OCI-LY1 (cell line): ENCODE data around the gene MB.

Experiments used
- CTCF ChIP-seq: fragments of 200-600 bp; sonication (generic), shearing (Covaris generic); IDR thresholded peaks from 2 replicates; pipeline ENCODE4 v1.5.1; 2017; ENCODE audit warnings: mild to moderate bottlenecking, antibody characterized with exemption, low read length, moderate library complexity, mixed read lengths
- EZH2 ChIP-seq: fragments of 200-600 bp; sonication (generic), shearing (Covaris generic); IDR thresholded peaks from 2 replicates; pipeline ENCODE4 v1.8.0; 2017; ENCODE audit warnings: borderline replicate concordance, mixed run types, mild to moderate bottlenecking, antibody characterized with exemption, low read length, moderate library complexity, mixed read lengths

- TF ChIP-seq EZH2, result no peak
- no peak for TF ChIP-seq CTCF
Measured at GRCh38 chr22:35564975-35565867, 51.9 kb downstream of the MB start.
